GM18867 (cell line): ENCODE results near the gene CCDC188.

Experiments
- ATAC-seq: cut with Tn5 transposase; IDR thresholded peaks from one replicate; pipeline ENCODE4 v1.9.1; 2021; ENCODE audit warnings: mild to moderate bottlenecking, moderate library complexity; ENCODE audit not compliant: unreplicated experiment

The CCDC188 gene

GRCh38 chr22:20151276-20151588 lies 377 bp upstream of the CCDC188 start:
- ATAC-seq = no peak

GRCh38 chr22:20149257-20150250 lies 1.3 kb downstream of the CCDC188 start:
- ATAC-seq = no peak

GRCh38 chr22:20148414-20148813 lies 2.4 kb downstream of the CCDC188 start:
- ATAC-seq = no peak

GRCh38 chr22:20147237-20147988 lies 3.4 kb downstream of the CCDC188 start:
- no peak for ATAC-seq

- no peak for ATAC-seq
These were observed 4.1 kb downstream of the CCDC188 start for GRCh38 chr22:20146777-20147176.

GRCh38 chr22:20145832-20146223 lies 5.0 kb downstream of the CCDC188 start:
- no peak for ATAC-seq

- ATAC-seq = no peak
These were observed 5.5 kb downstream of the CCDC188 start for GRCh38 chr22:20145206-20145831.

- ATAC-seq = no peak
These were observed 6.8 kb downstream of the CCDC188 start for GRCh38 chr22:20143883-20144665.

GRCh38 chr22:20142711-20143621 lies 7.9 kb downstream of the CCDC188 start:
- ATAC-seq = no peak

GRCh38 chr22:20141186-20142077 lies 9.4 kb downstream of the CCDC188 start:
- no peak for ATAC-seq

GRCh38 chr22:20140521-20140964 lies 10.3 kb downstream of the CCDC188 start:
- no peak for ATAC-seq

- ATAC-seq = no peak
These were observed 10.8 kb downstream of the CCDC188 start for GRCh38 chr22:20140107-20140445.

GRCh38 chr22:20139391-20140106 lies 11.3 kb downstream of the CCDC188 start:
- no peak for ATAC-seq

- ATAC-seq = no peak
These were observed 12.0 kb downstream of the CCDC188 start for GRCh38 chr22:20138868-20139267.

GRCh38 chr22:20138417-20138738 lies 12.5 kb downstream of the CCDC188 start:
- no peak for ATAC-seq

GRCh38 chr22:20137671-20138416 lies 13.0 kb downstream of the CCDC188 start:
- no peak for ATAC-seq

- no peak for ATAC-seq
These were observed 13.7 kb downstream of the CCDC188 start for GRCh38 chr22:20137113-20137512.

GRCh38 chr22:20136603-20136873 lies 14.3 kb downstream of the CCDC188 start:
- ATAC-seq = no peak
